Stimulated activated CD4-positive, alpha-beta T cell treated with anti-CD3 and anti-CD28 coated beads, TNF-alpha, amount 100 ng/mL, for 24 hours (primary cell): ENCODE data around the gene TEX48.

Experiments used
- DNase-seq, 3 experiments: peaks; one replicate each; pipeline ENCODE4 v3.0.0-alpha.2; 2020; ENCODE audit warnings: low read depth in 3 of 3

The TEX48 gene

GRCh38 chr9:114693248-114693855, 11.4 kb upstream of the TEX48 start:
- DNase-seq, result no peak

- no peak for DNase-seq
Measured at GRCh38 chr9:114691956-114692295, 9.9 kb upstream of the TEX48 start.

DNA sequence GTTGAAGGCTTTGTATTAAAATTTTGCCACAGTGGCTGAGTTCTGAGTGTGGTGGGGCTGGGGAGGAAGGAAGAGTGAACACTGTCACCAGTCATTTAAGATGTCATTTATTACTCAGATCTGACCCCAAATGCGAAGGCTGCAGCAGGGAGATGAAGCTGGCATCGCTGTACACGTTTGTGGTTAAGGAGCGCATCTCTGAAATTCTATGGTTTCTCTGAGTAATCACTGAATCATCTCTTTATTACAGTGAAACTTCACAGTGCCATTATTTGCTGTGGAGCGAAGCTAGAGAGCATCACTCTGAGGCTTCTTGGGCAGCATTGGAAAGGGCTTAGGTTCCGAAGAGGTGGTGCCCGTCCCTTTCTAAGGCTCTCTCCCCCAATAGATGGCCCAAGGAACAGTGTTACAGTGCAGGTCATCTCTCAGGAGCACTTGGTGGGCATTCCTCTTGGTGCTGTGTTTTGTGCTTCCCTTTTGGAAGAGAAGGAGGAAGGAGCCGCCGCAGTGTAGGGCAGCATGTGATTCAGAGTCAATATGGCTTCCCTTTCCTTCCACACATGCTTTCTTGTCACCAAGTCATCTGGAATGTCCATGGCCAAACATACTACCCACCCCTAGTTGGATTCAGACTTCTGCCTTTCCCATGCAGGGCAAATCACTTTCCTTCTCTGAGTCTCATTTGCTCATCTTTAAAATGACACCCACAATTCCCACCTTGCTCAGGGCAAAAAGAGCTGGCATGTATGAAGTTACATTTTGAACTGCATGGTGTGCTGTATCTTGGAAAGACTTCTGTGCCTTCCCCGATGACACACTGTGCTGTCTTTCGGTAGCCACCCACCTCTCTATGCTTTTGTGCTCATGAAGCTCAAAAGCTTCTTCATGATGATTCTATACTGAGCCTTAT, 9.3 kb upstream of the TEX48 start:
- DNase-seq, result peak; percentile 50 to 73 (median 64)

DNA sequence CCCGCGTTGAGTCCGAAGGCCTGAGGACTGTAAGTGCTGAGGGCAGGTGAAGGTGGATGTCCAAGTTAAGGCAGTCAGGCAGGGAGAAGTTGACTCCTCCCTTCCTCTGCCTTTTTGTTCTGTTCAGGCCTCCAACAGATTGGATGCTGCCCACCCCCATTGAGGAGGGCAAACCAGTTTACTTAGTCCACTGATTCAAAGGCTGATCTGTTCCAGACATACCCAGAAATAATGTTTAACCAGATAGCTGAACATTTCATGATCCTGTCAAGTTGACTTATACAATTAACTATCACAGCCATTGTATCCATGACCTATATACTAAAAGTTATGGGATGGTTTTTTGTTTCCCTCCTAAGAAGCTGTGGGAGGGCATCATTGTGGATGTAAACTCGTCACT, 8.3 kb upstream of the TEX48 start:
- no peak for DNase-seq

DNA sequence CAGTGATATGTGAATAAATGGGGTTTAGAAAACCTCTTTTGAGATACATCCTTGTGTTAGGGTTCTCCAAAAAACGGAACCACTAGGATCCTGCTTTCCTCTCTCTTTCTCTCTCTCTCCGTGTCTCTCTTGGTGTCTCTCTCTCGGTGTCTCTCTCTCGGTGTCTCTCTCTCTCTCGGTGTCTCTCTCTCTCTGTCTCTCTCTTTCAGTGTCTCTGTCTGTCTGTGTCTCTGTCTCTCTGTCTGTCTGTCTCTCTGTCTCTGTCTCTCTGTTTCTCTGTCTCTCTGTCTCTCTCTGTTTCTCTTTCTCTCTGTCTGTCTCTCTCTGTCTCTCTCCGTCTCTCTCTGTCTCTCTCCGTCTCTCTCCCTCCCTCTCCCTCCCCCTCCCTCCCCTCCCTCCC, 7.8 kb upstream of the TEX48 start:
- DNase-seq, result no peak

DNA sequence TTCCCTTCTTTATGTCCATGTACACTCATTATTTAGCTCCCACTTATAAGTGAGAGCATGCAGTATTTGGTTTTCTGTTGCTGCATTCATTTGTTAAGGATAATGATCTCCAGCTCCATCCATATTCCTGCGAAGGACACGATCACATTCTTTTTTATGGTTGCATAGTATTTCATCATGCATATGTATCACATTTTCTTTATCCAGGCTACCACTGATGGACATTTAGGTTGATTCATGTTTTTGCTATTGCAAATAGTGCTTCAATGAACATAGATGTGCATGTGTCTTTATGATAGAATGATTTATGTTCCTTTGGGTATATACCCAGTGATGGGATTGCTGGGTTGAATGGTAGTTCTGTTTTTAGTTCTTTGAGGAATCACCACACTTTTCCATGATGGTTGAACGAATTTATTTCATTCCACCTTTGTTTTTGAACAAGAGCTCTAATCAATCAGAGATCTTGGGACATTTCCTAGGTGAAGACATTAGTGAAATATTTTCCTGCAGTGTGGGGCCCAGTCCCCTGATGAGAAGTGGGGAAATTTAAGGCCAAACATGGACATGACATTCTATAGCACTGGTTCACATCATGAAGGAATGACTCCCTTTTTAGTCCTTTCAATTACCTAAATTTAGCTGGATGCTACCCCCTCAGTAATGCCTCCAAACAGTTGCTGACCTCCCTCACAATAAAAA, 7.1 kb upstream of the TEX48 start:
- no peak for DNase-seq

GRCh38 chr9:114688379-114688778, 6.4 kb upstream of the TEX48 start:
- DNase-seq, result no peak

DNA sequence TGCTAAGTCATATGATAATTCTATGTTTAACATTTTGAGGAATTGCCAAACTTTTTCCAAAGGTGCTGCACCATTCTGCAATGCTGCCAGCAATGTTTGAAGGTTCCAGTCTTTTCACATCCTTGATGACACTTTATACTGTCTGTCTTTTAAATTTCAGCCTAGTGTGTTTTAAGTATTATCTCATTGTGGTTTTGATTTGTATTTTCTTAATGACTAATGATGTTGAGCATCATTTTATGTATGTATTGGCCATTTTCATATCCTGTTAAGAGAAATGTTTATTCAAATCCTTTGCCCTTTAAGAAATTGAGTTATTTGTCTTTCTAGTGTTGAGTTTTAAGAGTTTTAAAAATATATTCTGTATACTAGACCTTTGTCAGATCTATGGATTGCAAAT, 5.0 kb upstream of the TEX48 start:
- DNase-seq, result no peak

DNA sequence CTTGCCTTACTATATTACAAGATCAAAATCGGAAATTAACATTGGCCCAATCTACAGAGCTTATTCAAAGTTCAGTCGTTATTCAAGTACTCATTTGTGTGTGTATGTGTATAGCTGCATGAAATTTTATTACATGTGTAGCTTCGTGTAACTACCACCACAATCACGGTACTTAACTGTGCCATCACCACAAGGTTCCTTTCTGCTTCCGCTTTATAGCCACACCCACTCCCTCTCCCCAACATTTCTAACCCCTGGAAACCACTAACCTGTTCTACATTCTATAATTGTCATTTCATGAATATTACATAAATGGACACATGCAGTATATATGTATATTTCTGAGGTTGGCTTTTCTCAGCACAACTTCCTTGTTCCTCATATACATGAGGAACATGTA, 4.0 kb upstream of the TEX48 start:
- no peak for DNase-seq

DNA sequence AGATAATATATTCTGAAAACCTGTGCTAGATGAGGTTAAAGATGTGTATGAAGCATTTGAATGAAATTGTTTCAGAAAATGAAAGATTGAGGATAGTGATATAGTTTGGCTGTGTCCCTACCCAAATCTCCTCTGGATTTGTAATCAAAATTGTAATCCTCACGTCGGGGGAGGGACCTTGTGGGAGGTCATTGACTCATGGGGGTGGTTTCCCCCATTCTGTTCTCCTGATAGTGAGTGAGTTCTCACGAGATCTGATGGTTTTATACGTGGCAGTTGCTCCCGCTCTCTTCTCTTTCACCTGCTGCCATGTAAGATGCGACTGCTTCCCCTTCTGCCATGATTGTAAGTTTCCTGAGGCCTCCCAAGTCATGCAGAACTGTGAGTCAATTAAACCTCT, 2.0 kb upstream of the TEX48 start:
- no peak for DNase-seq

DNA sequence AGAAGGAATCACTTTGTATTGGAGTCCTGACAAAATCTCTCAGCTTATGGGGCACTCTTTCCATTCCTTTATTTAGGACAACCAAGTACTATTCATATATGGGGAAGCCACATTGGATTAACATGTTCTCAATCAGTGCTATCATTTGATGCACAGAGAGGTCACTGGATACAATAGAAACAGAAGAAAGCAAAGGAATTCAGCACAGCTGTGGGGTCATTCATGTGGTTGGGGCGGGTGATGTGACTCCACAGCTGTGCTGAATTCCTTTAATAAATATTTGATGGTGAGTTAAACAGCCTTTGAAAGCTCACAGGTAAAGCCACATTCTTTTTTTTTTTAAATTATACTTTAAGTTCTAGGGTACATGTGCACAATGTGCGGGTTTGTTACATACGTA, 854 bp upstream of the TEX48 start:
- DNase-seq, result no peak

DNA sequence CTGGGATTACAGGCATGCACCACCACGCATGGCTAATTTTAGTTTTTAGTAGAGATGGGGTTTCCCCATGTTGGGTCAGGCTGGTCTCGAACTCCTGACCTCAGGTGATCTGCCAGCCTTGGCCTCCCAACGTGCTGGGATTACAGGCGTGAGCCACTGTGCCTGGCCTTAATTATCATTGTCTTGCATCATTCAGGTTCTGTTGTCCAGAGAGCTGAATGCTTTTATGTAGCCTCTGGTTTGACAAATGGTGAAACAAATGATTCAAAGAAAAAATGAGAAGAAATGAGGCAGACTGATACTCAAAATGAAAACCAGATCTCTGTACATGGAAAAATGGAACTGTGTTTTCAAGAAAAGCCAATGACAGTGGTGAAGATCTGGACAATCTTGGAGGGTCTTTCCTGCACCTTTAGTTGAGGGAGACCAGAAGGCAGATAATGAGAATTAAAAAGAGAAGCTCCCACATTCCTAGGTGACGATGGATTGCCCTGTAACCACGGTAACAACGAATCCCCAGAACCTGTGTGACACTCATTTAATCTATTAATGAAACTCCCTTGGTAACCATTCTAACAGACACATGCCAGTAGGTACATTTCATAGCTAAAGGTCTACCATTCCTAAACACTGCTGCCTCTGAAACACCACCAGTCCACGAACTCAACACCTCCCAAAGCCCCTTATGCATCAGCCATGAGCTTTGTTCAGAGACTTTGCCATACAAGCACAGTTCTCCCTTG, 1.6 kb downstream of the TEX48 start:
- no peak for DNase-seq

DNA sequence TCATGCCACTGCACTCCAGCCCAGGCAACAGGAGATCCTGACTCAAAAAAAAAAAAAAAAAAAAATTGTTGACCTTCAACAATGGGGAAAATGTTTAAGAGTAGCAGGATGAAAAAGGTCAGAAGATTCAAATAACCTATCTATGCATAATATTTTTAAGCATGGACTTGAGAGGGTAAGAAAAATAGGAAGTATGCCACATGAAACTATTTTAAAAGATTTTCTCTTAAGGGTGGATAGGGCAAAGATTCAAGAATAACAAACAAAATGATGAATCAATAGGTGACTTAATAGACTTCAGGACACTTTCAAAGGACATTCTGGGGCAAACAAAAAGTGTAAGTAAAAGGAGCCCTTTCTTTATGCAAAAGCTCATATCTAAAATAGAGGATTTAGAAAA, 3.2 kb downstream of the TEX48 start:
- no peak for DNase-seq

DNA sequence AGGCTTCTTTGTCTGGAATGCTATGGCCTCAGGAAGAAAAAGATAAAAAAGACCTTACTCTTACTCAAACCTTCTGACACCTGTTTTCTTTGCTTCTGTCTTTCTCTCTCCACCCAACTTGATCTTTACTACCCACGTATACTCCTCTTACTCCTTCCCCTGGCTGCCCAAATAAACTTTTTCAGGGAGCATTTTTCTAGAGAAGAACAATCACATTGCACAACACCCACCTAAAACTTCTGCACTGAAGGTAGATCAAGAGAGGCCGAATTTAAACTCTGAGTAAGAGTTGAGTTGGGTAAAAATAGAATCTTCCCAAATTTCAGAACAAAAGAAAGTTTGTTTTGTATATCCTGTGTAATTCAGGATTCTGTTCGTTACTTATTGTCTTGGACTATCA, 3.9 kb downstream of the TEX48 start:
- no peak for DNase-seq

GRCh38 chr9:114677418-114677817, 4.6 kb downstream of the TEX48 start:
- DNase-seq, result no peak

GRCh38 chr9:114676901-114677300, 5.1 kb downstream of the TEX48 start:
- no peak for DNase-seq

- no peak for DNase-seq
Measured at GRCh38 chr9:114674798-114675540, 7.0 kb downstream of the TEX48 start.

DNA sequence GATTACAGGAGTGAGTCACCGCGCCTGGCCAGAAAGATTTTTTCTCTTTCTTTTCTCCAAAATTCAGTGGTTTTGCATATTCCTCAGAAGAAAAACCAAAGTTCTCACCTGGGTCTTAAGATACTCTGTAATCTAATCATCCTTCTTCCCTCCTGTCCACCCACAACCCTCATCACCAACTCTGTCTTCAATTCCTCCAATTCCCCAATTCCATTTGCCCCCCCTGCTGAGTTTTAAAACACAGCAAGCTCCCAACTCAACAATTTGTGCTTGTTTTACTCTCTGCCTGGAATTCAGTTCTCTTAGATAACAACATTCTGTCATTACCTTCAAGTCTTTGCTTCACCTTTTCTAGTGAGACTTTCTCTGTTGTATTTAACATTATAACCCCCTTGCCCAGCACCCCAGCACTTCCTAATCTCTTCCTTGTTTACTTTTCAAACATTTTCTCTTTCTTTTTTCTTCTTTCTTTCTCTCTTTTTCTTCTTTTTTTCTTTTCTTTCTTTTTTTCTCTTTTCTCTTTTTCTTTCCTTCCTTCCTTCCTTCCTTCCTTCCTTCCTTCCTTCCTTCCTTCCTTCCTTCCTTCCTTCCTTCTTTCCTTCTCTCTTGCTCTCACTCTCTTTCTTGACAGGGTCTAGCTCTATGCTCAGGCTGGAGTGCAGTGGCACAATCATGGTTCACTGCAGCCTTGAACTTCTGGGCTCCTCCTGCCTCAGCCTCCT, 7.8 kb downstream of the TEX48 start:
- no peak for DNase-seq

DNA sequence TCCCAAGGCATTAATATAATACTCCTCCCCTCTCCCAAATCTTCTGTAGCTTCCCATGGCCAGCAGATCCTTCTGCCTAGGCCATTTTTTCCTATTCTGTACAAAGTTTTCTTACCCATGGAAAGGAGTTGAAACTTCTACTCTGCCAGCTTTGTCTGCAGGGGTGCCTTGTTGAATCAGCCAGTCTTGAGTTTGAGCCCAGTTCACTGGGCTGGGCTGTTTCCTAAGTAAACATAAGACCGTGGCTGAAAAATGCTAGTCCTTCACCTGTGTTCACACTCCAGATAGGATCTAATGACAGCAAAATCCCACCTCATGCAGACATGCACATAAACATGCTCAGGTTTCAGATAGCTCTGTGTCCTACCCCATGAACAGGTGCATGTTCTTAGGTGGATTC, 10.4 kb downstream of the TEX48 start:
- no peak for DNase-seq

DNA sequence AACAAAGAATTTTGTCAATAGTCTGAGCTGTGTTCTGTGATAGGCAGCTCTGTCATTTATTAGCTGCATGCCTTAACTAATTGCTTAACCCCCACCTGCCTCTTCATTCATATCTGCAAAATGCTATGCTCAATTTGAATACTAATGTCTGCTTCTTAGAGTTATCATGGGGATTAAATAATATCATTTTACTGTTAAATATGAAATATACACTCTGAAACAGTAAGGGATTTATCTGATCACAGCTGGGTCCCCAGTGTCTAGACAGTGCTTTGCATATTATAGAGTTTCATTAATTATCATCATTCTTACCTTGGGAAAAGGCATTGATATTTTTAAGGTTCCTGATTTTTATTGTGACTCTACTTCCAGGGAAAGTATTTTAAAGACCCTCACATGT, 12.0 kb downstream of the TEX48 start:
- DNase-seq, result no peak

DNA sequence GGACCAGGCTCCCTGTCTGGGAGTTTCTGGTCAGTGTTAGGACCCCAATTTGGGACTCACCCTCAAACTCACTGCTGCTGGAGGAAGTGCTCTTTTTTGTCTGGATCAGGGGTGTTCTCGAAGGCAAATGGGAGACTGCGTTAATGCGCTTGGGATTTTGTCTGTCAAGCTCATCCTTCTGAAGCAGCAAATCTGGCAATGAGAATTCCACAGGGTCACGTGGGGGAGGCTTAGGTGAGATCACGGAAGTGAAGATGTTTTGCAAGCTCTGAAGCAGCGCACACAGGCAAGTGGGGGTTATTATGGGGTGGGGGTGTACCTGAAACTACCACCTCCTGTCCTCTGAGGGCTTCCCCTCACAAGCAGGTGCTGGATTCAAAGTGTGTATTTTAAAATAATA, 13.8 kb downstream of the TEX48 start:
- DNase-seq, result no peak
